Panc1 (cell line): ENCODE data around the gene PAH. TPM values are rescaled to one million over a fixed set of nuclear protein-coding genes. Genes with fewer than 3 reads are reported as not detected.

Experiments
- ATAC-seq: fragments of 200-7000 bp; cut with Tn5 transposase; 2 replicates; pipeline ENCODE4 v1.9.1; 2020; ENCODE audit warnings: mild to moderate bottlenecking, moderate library complexity
- BruUV-seq: library from RNA; stranded (reverse); fragments of 400-500 nt; replicated peaks from 2 replicates; lab custom pipeline; 2021; lab: Mats Ljungman, UMichigan
- CTCF ChIA-PET: fragments of 300-600 bp; sonication (Branson Sonifier 250); formaldehyde crosslinking; loops from one replicate; lab custom pipeline; 2022; ENCODE audit warnings: antibody characterized with exemption; lab: Charles Lee
- POLR2A ChIA-PET: fragments of 300-600 bp; sonication (Branson Sonifier 250); formaldehyde crosslinking; loops from one replicate; lab custom pipeline; 2022; ENCODE audit warnings: antibody characterized with exemption; lab: Charles Lee
- DNase-seq: peaks from one replicate; pipeline ENCODE4 v3.0.0-alpha.2; 2010; ENCODE audit warnings: low read depth, low spot score
- H3K27ac ChIP-seq: 2 replicates; pipeline ENCODE4 v1.5.1; 2011; ENCODE audit warnings: mild to moderate bottlenecking, low read length, inconsistent platforms
- H3K27me3 ChIP-seq: fragments of 200-500 bp; sonication (Bioruptor generic); 2 replicates; pipeline ENCODE4 v1.6.0; 2014; ENCODE audit warnings: low read length, inconsistent platforms; ENCODE audit not compliant: control insufficient read depth, insufficient read depth
- H3K36me3 ChIP-seq: fragments of 200-500 bp; sonication (Bioruptor generic); 2 replicates; pipeline ENCODE4 v1.5.1; 2014; ENCODE audit warnings: inconsistent platforms, mild to moderate bottlenecking, low read length, moderate library complexity; ENCODE audit not compliant: control insufficient read depth, insufficient read depth
- H3K4me1 ChIP-seq: 2 replicates; pipeline ENCODE4 v1.5.1; 2011; ENCODE audit warnings: inconsistent platforms, mild to moderate bottlenecking, low read length, moderate library complexity; ENCODE audit not compliant: control insufficient read depth, insufficient read depth
- H3K4me3 ChIP-seq, 2 experiments: 2 replicates each; pipeline ENCODE4 v1.5.1; 2011 to 2012; ENCODE audit warnings: low read depth in 2 of 2, low read length in 2 of 2, mild to moderate bottlenecking in 2 of 2, inconsistent platforms in 1 of 2, moderate library complexity in 1 of 2
- H3K9me3 ChIP-seq: fragments of 200-500 bp; sonication (Bioruptor generic); 2 replicates; pipeline ENCODE4 v1.5.1; 2014; ENCODE audit warnings: low read depth, mild to moderate bottlenecking, inconsistent platforms, low read length, moderate library complexity; ENCODE audit not compliant: control insufficient read depth, insufficient read depth
- CTCF ChIP-seq: fragments of 450-650 bp; IDR thresholded peaks from 2 replicates; pipeline ENCODE4 v1.5.1; 2017; ENCODE audit warnings: mild to moderate bottlenecking
- POLR2AphosphoS5 ChIP-seq: IDR thresholded peaks from 2 replicates; pipeline ENCODE4 v1.6.1; 2012; ENCODE audit warnings: mild to moderate bottlenecking, low read depth, low read length, moderate library complexity
- SIN3A ChIP-seq: IDR thresholded peaks from 2 replicates; pipeline ENCODE4 v1.6.1; 2012; ENCODE audit warnings: low read depth, mild to moderate bottlenecking, low read length, moderate library complexity, borderline replicate concordance; ENCODE audit not compliant: insufficient read depth
- TCF7L2 ChIP-seq: IDR thresholded peaks from 2 replicates; pipeline ENCODE4 v1.6.1; 2011; ENCODE audit warnings: mild to moderate bottlenecking, low read depth, low read length, inconsistent platforms
- in situ Hi-C: cut with HindIII; loops from 2 replicates; pipeline ENCODE4 v1.10.0; 2016; ENCODE audit warnings: low sequenced_read_pairs, low pct_unique_long_range_greater_than_20kb
- intact Hi-C: fragments of 100-400 bp; cut with micrococcal nuclease; formaldehyde crosslinking; loops from one replicate; pipeline ENCODE4 v1.10.0; 2022; ENCODE audit not compliant: unreplicated experiment
- total RNA-seq: library from RNA; stranded (reverse); gene quantifications from one replicate; pipeline ENCODE4 v1.2.1, GENCODE V29; 2021; ENCODE audit not compliant: unreplicated experiment
- TF ChIP-seq, protein P1 (sequence below), 2 experiments: IDR thresholded peaks; 2 replicates each; pipeline ENCODE4 v1.6.1; 2011 to 2012; ENCODE audit warnings: low read depth in 2 of 2, control low read depth in 1 of 2, low read length in 1 of 2, mild to moderate bottlenecking in 1 of 2, moderate library complexity in 1 of 2; ENCODE audit not compliant: insufficient read depth in 1 of 2

The PAH gene
- total RNA-seq, 1 experiment from 2014 or later, result 0.51 TPM

GRCh38 chr12:102799229-102799628 lies 117.8 kb downstream of the PAH start:
- BruUV-seq, result no TSS peak

GRCh38 chr12:102797528-102797927 lies 119.5 kb downstream of the PAH start:
- no peaks in the 10 kb centered on the region for H3K9me3 ChIP-seq
- H3K27me3 ChIP-seq, result no peaks in the 10 kb centered on the region
- in situ Hi-C loops, result no loop called here
- ATAC-seq (no peak), DNase-seq (no peak)
- ChIA-PET CTCF (no interaction called here), POLR2A (no interaction called here)
- H3K27ac ChIP-seq, result no peak overlapping the region
- no peaks in the 10 kb centered on the region for H3K36me3 ChIP-seq
- TF ChIP-seq TCF7L2, result no peak
- TF ChIP-seq CTCF, result no peak
- TF ChIP-seq, protein P1, sequence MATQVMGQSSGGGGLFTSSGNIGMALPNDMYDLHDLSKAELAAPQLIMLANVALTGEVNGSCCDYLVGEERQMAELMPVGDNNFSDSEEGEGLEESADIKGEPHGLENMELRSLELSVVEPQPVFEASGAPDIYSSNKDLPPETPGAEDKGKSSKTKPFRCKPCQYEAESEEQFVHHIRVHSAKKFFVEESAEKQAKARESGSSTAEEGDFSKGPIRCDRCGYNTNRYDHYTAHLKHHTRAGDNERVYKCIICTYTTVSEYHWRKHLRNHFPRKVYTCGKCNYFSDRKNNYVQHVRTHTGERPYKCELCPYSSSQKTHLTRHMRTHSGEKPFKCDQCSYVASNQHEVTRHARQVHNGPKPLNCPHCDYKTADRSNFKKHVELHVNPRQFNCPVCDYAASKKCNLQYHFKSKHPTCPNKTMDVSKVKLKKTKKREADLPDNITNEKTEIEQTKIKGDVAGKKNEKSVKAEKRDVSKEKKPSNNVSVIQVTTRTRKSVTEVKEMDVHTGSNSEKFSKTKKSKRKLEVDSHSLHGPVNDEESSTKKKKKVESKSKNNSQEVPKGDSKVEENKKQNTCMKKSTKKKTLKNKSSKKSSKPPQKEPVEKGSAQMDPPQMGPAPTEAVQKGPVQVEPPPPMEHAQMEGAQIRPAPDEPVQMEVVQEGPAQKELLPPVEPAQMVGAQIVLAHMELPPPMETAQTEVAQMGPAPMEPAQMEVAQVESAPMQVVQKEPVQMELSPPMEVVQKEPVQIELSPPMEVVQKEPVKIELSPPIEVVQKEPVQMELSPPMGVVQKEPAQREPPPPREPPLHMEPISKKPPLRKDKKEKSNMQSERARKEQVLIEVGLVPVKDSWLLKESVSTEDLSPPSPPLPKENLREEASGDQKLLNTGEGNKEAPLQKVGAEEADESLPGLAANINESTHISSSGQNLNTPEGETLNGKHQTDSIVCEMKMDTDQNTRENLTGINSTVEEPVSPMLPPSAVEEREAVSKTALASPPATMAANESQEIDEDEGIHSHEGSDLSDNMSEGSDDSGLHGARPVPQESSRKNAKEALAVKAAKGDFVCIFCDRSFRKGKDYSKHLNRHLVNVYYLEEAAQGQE (IDR thresholded peaks at IDR 0.05; ENCODE audit: insufficient read depth in 1 of 2, low read depth in 2 of 2, low read length in 1 of 2), result no peak
- no peak for TF ChIP-seq POLR2AphosphoS5
- TF ChIP-seq SIN3A, result no peak
- H3K4me1 ChIP-seq, result no peaks in the 10 kb centered on the region
- H3K4me3 ChIP-seq, result no peak overlapping the region
- intact Hi-C loops, result no loop called here
- BruUV-seq, result no TSS peak

More at GRCh38 chr12:102799229-102799628, 117.8 kb downstream of the PAH start:
- ChIA-PET POLR2A (no interaction called here), CTCF (no interaction called here)
- Histone ChIP-seq H3K36me3 (no peaks in the 10 kb centered on the region), H3K9me3 (no peaks in the 10 kb centered on the region), H3K4me1 (no peaks in the 10 kb centered on the region), H3K27me3 (no peaks in the 10 kb centered on the region), H3K27ac (no peak overlapping the region), H3K4me3 (no peak overlapping the region)
- in situ Hi-C loops, result no loop called here
- DNase-seq, result no peak
- TF ChIP-seq SIN3A, result no peak
- no peak for TF ChIP-seq TCF7L2
- TF ChIP-seq, protein P1 (IDR thresholded peaks at IDR 0.05; ENCODE audit: insufficient read depth in 1 of 2, low read depth in 2 of 2, low read length in 1 of 2), result no peak
- TF ChIP-seq CTCF, result no peak
- no peak for TF ChIP-seq POLR2AphosphoS5
- intact Hi-C loops, result no loop called here
- no peak for ATAC-seq
